OCI-LY3 (cell line): ENCODE data around the gene MAGEA2B.
"Not testable (repeated sequence)": the region's sequence is repeated elsewhere in the genome, so short reads cannot be mapped to it uniquely, and the experiment has no call there.

ENCODE experiments used
- H2AFZ ChIP-seq: fragments of 200-600, 300-600 bp; shearing (Covaris generic); 2 replicates; pipeline ENCODE4 v1.6.0; 2014; ENCODE audit warnings: antibody characterized with exemption, low read depth, low read length
- H3K27ac ChIP-seq: fragments of 200-600, 300-600 bp; sonication (generic); 2 replicates; pipeline ENCODE4 v1.5.1; 2014; ENCODE audit warnings: mild to moderate bottlenecking, low read length, moderate library complexity, mixed read lengths
- H3K27me3 ChIP-seq: fragments of 200-600, 300-600 bp; sonication (generic); 2 replicates; pipeline ENCODE4 v1.6.1; 2014; ENCODE audit warnings: low read depth, low read length, mixed read lengths
- H3K36me3 ChIP-seq: fragments of 200-600, 300-600 bp; sonication (generic); replicated peaks from 2 replicates; pipeline ENCODE3; 2014; ENCODE audit warnings: low read depth, low read length, mixed read lengths
- H3K4me1 ChIP-seq: fragments of 300-600, 200-600 bp; sonication (generic); 2 replicates; pipeline ENCODE4 v1.6.1; 2014; ENCODE audit warnings: low read length, mixed read lengths
- H3K4me2 ChIP-seq: fragments of 200-600, 300-600 bp; sonication (generic); 2 replicates; pipeline ENCODE4 v1.6.1; 2014; ENCODE audit warnings: low read length, mixed read lengths
- H3K4me3 ChIP-seq: fragments of 300-600, 200-600 bp; sonication (generic); 2 replicates; pipeline ENCODE4 v1.5.1; 2014; ENCODE audit warnings: antibody characterized with exemption, mild to moderate bottlenecking, low read length, moderate library complexity
- H3K79me2 ChIP-seq: fragments of 300-600, 200-600 bp; shearing (Covaris generic); 2 replicates; pipeline ENCODE4 v1.6.1; 2014; ENCODE audit warnings: mild to moderate bottlenecking, low read length, mixed read lengths
- H3K9ac ChIP-seq: fragments of 300-600, 200-600 bp; shearing (Covaris generic); 2 replicates; pipeline ENCODE4 v1.6.0; 2014; ENCODE audit warnings: mild to moderate bottlenecking, low read length, moderate library complexity
- H3K9me3 ChIP-seq: fragments of 200-600, 300-600 bp; shearing (Covaris generic); 2 replicates; pipeline ENCODE4 v1.6.1; 2014; ENCODE audit warnings: low read length, mixed read lengths; ENCODE audit not compliant: insufficient read depth
- H4K20me1 ChIP-seq: fragments of 200-600, 300-600 bp; sonication (generic); 2 replicates; pipeline ENCODE4 v1.6.1; 2016; ENCODE audit warnings: low read length, mixed read lengths; ENCODE audit not compliant: insufficient read depth
- CTCF ChIP-seq: fragments of 200-600, 300-600 bp; sonication (generic); IDR thresholded peaks from 2 replicates; pipeline ENCODE4 v1.5.1; 2014; ENCODE audit warnings: antibody characterized with exemption, low read length, low read depth
- EZH2phosphoT487 ChIP-seq: fragments of 200-600 bp; shearing (Covaris generic); IDR thresholded peaks from 2 replicates; pipeline ENCODE4 v1.6.1; 2018; ENCODE audit warnings: antibody characterized with exemption, mixed run types, low read depth

Gene MAGEA2B

GRCh38 chrX:152713815-152714787 lies at the start of gene MAGEA2B:
Gene MAGEA2B (plus strand): TSS chrX:152714628. CDS start chrX:152717107, 2,479 bp downstream.
- not testable (repeated sequence) for H3K27ac ChIP-seq, H3K4me3 ChIP-seq, H4K20me1 ChIP-seq, H3K9ac ChIP-seq, H3K4me2 ChIP-seq, H3K9me3 ChIP-seq, H3K27me3 ChIP-seq, H2AFZ ChIP-seq, H3K79me2 ChIP-seq, H3K36me3 ChIP-seq, H3K4me1 ChIP-seq

- H3K4me3 ChIP-seq, result no peak overlapping the region
- H3K36me3 ChIP-seq, result no peaks in the 10 kb centered on the region
- no peaks in the 10 kb centered on the region for H3K4me1 ChIP-seq
- H3K9me3 ChIP-seq, result no peaks in the 10 kb centered on the region
- no peaks in the 10 kb centered on the region for H3K79me2 ChIP-seq
- no peak overlapping the region for H3K4me2 ChIP-seq
- H3K27me3 ChIP-seq, result no peaks in the 10 kb centered on the region
- no peak overlapping the region for H2AFZ ChIP-seq
- no peaks in the 10 kb centered on the region for H4K20me1 ChIP-seq
- H3K9ac ChIP-seq, result no peak overlapping the region
- no peak overlapping the region for H3K27ac ChIP-seq
- no peak for TF ChIP-seq EZH2phosphoT487
- no peak for TF ChIP-seq CTCF
These were observed 40.3 kb upstream of the MAGEA2B start for GRCh38 chrX:152674135-152674534.

DNA sequence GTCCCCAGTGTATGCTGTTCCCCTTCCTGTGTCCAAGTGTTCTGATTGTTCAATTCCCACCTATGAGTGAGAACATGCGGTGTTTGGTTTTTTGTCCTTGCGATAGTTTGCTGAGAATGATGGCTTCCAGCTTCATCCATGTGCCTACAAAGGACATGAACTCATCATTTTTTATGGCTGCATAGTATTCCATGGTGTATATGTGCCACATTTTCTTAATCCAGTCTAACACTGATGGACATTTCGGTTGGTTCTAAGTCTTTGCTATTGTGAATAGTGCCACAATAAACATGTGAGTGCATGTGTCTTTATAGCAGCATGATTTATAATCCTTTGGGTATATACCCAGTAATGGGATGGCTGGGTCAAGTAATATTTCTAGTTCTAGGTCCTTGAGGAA lies 39.8 kb upstream of the MAGEA2B start:
- not testable (repeated sequence) for H3K9me3 ChIP-seq, H3K4me1 ChIP-seq, H3K4me2 ChIP-seq, H2AFZ ChIP-seq, H3K36me3 ChIP-seq, H3K9ac ChIP-seq, H3K27ac ChIP-seq, H3K4me3 ChIP-seq, H3K79me2 ChIP-seq, H3K27me3 ChIP-seq, H4K20me1 ChIP-seq

- H3K9ac ChIP-seq, H3K79me2 ChIP-seq, H4K20me1 ChIP-seq, H3K9me3 ChIP-seq, H3K4me1 ChIP-seq, H3K36me3 ChIP-seq, H3K27ac ChIP-seq, H3K4me2 ChIP-seq, H3K27me3 ChIP-seq, H2AFZ ChIP-seq, H3K4me3 ChIP-seq: not testable (repeated sequence)
These were observed 33.4 kb upstream of the MAGEA2B start for GRCh38 chrX:152681012-152681411.

- H4K20me1 ChIP-seq, H3K4me2 ChIP-seq, H3K9me3 ChIP-seq, H3K4me3 ChIP-seq, H3K9ac ChIP-seq, H3K36me3 ChIP-seq, H3K27me3 ChIP-seq, H2AFZ ChIP-seq, H3K79me2 ChIP-seq, H3K4me1 ChIP-seq, H3K27ac ChIP-seq: not testable (repeated sequence)
These were observed 16.2 kb upstream of the MAGEA2B start, which contains the start of gene MAGEA3 for GRCh38 chrX:152697952-152698931. Gene MAGEA3 (plus strand): TSS chrX:152698794. CDS start chrX:152700833, 2,039 bp downstream.

DNA sequence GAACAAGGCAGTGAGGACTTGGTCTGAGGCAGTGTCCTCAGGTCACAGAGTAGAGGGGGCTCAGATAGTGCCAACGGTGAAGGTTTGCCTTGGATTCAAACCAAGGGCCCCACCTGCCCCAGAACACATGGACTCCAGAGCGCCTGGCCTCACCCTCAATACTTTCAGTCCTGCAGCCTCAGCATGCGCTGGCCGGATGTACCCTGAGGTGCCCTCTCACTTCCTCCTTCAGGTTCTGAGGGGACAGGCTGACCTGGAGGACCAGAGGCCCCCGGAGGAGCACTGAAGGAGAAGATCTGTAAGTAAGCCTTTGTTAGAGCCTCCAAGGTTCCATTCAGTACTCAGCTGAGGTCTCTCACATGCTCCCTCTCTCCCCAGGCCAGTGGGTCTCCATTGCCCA lies 14.0 kb upstream of the MAGEA2B start:
- not testable (repeated sequence) for H3K27me3 ChIP-seq, H3K27ac ChIP-seq, H3K9me3 ChIP-seq

GRCh38 chrX:152706500-152706899 lies 7.9 kb upstream of the MAGEA2B start:
- H2AFZ ChIP-seq, H3K4me2 ChIP-seq, H3K36me3 ChIP-seq, H3K9ac ChIP-seq, H4K20me1 ChIP-seq, H3K4me1 ChIP-seq, H3K9me3 ChIP-seq, H3K4me3 ChIP-seq, H3K27me3 ChIP-seq, H3K27ac ChIP-seq, H3K79me2 ChIP-seq: not testable (repeated sequence)

More for the DNA sequence above, 14.0 kb upstream of the MAGEA2B start:
- not testable (repeated sequence) for H2AFZ ChIP-seq, H3K4me1 ChIP-seq, H3K4me2 ChIP-seq, H3K36me3 ChIP-seq, H3K9ac ChIP-seq, H3K79me2 ChIP-seq, H4K20me1 ChIP-seq, H3K4me3 ChIP-seq

- not testable (repeated sequence) for H3K36me3 ChIP-seq, H3K27ac ChIP-seq, H3K79me2 ChIP-seq, H2AFZ ChIP-seq, H3K9me3 ChIP-seq, H3K4me3 ChIP-seq, H3K27me3 ChIP-seq, H3K9ac ChIP-seq, H3K4me1 ChIP-seq, H3K4me2 ChIP-seq, H4K20me1 ChIP-seq
These were observed 5.3 kb upstream of the MAGEA2B start, which contains the start of gene CSAG2 for GRCh38 chrX:152709173-152709572. Gene CSAG2 (minus strand): TSS chrX:152709273. CDS start chrX:152709112, 161 bp downstream.
